OCI-LY7 (cell line): ENCODE results near the gene QRFP.

ENCODE experiments used
- CTCF ChIP-seq: fragments of 200-600 bp; sonication (generic); conservative IDR thresholded peaks from 2 replicates; pipeline ENCODE4 v1.5.1; 2014; ENCODE audit warnings: mild to moderate bottlenecking, antibody characterized with exemption, low read length, moderate library complexity, mixed read lengths
- EZH2phosphoT487 ChIP-seq: fragments of 200-600 bp; sonication (generic); IDR thresholded peaks from 2 replicates; pipeline ENCODE4 v1.6.1; 2018; ENCODE audit warnings: low read depth, borderline replicate concordance, mild to moderate bottlenecking, mixed run types, antibody characterized with exemption, low read length, moderate library complexity, mixed read lengths

- no peak for TF ChIP-seq CTCF
- TF ChIP-seq EZH2phosphoT487, result no peak
Measured at GRCh38 chr9:130892477-130893304, 3.9 kb downstream of the QRFP start.
